Colon (tissue), 2 donors: Measurements from ENCODE around the gene C1QTNF6.

Source experiments
- FAIRE-seq: peaks from 2 replicates; lab custom pipeline; 2012; peaks lifted over from hg19 to GRCh38; lab: Jason Lieb, UNC
- donor health status: control.
- donor health status: control.

C1QTNF6 gene

GRCh38 chr22:37223965-37224551 is 36.0 kb upstream of the C1QTNF6 start:
- FAIRE-seq: no peak

- FAIRE-seq: no peak
Measured at GRCh38 chr22:37222440-37222971, 34.5 kb upstream of the C1QTNF6 start.

- FAIRE-seq: no peak
Measured at GRCh38 chr22:37221424-37222333, 33.6 kb upstream of the C1QTNF6 start.

- no peak for FAIRE-seq
Measured at GRCh38 chr22:37220543-37220981, 32.5 kb upstream of the C1QTNF6 start.

- FAIRE-seq: no peak
Measured at GRCh38 chr22:37219533-37219932, 31.5 kb upstream of the C1QTNF6 start.

GRCh38 chr22:37218771-37219411 is 30.8 kb upstream of the C1QTNF6 start:
- FAIRE-seq: no peak

- FAIRE-seq: no peak
Measured at GRCh38 chr22:37218399-37218770, 30.3 kb upstream of the C1QTNF6 start.

- no peak for FAIRE-seq
Measured at GRCh38 chr22:37215890-37216289, 27.8 kb upstream of the C1QTNF6 start.

- FAIRE-seq: no peak
Measured at GRCh38 chr22:37214731-37215030, 26.6 kb upstream of the C1QTNF6 start.

- no peak for FAIRE-seq
Measured at GRCh38 chr22:37213941-37214730, 26.1 kb upstream of the C1QTNF6 start.

- FAIRE-seq: no peak
Measured at GRCh38 chr22:37213218-37213855, 25.3 kb upstream of the C1QTNF6 start.

- FAIRE-seq: no peak
Measured at GRCh38 chr22:37212174-37212906, 24.3 kb upstream of the C1QTNF6 start, which contains the start of gene SSTR3. Gene SSTR3 (minus strand): TSS chr22:37212477. CDS start chr22:37207803, 4,674 bp downstream.

GRCh38 chr22:37211866-37212173 is 23.8 kb upstream of the C1QTNF6 start:
- no peak for FAIRE-seq

GRCh38 chr22:37211075-37211865 is 23.2 kb upstream of the C1QTNF6 start:
- no peak for FAIRE-seq

- FAIRE-seq: no peak
Measured at GRCh38 chr22:37210041-37210803, 22.2 kb upstream of the C1QTNF6 start.

GRCh38 chr22:37209140-37209845 is 21.2 kb upstream of the C1QTNF6 start:
- FAIRE-seq: no peak

GRCh38 chr22:37208401-37209139 is 20.5 kb upstream of the C1QTNF6 start:
- no peak for FAIRE-seq

GRCh38 chr22:37207981-37208380 is 19.9 kb upstream of the C1QTNF6 start:
- FAIRE-seq: no peak
